ENCODE measurements around the gene MOV10L1.

The MOV10L1 gene

DNA sequence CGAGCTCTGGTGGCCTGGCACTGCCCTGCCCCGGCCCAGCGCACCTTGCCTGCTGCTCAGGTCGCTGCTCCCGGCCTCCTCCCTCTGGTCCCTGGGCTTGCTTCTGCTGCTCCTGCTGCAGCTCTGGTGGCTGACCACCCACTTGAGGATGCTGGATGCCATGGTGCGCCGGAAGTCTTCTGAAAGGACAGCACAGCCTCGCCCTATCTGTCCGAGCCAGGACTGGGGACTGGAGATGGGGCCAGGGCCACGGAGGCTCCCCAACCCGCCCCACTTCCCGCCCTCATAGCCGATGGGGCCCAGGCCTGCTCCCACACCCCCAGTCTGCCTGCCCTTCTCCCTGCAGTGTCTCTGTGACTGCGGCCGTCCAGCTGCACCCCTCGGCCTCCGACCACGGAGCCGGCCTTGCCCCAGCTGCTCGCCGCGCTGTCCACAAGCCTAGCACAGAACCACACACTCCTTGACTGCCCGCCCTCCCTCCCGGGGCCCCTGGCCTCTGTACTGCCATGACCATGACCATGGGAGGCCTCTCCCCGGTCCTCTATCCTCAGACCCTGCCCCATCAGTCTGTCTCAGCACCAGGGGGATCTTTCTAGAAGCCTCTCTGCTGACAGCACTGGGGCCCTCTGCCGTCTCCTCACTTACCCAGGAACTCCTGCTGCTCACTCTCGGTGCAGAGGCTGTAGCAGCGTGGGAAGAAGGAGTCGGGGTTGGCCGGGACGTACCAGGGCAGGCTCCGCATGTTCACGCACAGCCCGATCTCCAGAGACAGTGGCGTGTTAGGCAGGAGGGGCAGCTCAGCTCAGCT, 44.4 kb upstream of the MOV10L1 start:
- no peaks in the 10 kb centered on the region for H3K27me3 ChIP-seq (ENCODE audit: low read depth, low read length)
- no peaks in the 10 kb centered on the region for H3K9me3 ChIP-seq (ENCODE audit: insufficient read depth, low read length)
- H3K4me3 ChIP-seq (ENCODE audit: low read length) = no peak overlapping the region
- TF ChIP-seq EZH2phosphoT487 (IDR thresholded peaks at IDR 0.05; ENCODE audit: low read depth) = no peak
- TF ChIP-seq, protein P1, sequence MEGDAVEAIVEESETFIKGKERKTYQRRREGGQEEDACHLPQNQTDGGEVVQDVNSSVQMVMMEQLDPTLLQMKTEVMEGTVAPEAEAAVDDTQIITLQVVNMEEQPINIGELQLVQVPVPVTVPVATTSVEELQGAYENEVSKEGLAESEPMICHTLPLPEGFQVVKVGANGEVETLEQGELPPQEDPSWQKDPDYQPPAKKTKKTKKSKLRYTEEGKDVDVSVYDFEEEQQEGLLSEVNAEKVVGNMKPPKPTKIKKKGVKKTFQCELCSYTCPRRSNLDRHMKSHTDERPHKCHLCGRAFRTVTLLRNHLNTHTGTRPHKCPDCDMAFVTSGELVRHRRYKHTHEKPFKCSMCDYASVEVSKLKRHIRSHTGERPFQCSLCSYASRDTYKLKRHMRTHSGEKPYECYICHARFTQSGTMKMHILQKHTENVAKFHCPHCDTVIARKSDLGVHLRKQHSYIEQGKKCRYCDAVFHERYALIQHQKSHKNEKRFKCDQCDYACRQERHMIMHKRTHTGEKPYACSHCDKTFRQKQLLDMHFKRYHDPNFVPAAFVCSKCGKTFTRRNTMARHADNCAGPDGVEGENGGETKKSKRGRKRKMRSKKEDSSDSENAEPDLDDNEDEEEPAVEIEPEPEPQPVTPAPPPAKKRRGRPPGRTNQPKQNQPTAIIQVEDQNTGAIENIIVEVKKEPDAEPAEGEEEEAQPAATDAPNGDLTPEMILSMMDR (IDR thresholded peaks at IDR 0.05; ENCODE audit: low read depth, low read length) = no peak
- no peak overlapping the region for H2AFZ ChIP-seq (ENCODE audit: low read depth, low read length)
- no peaks in the 10 kb centered on the region for H3K4me1 ChIP-seq (ENCODE audit: low read length)
- no peak overlapping the region for H3K27ac ChIP-seq (ENCODE audit: low read length)
- H3K79me2 ChIP-seq (ENCODE audit: low read length) = no peaks in the 10 kb centered on the region
- no peaks in the 10 kb centered on the region for H3K36me3 ChIP-seq (replicated peaks; ENCODE audit: low read depth, low read length)
- no peaks in the 10 kb centered on the region for H4K20me1 ChIP-seq (ENCODE audit: insufficient read depth, low read length)
- H3K9ac ChIP-seq (ENCODE audit: low read length) = no peak overlapping the region
- no peak overlapping the region for H3K4me2 ChIP-seq (ENCODE audit: low read length)

- H3K27me3 ChIP-seq (ENCODE audit: low read depth, low read length) = no peaks in the 10 kb centered on the region
Observed at GRCh38 chr22:50046019-50046415, 43.8 kb upstream of the MOV10L1 start.

GRCh38 chr22:50046481-50047245, 43.1 kb upstream of the MOV10L1 start:
- Histone ChIP-seq H2AFZ (ENCODE audit: low read depth, low read length) (no peak overlapping the region), H3K27me3 (ENCODE audit: low read depth, low read length) (no peaks in the 10 kb centered on the region), H3K79me2 (ENCODE audit: low read length) (no peaks in the 10 kb centered on the region), H4K20me1 (ENCODE audit: insufficient read depth, low read length) (no peaks in the 10 kb centered on the region), H3K4me2 (ENCODE audit: low read length) (no peak overlapping the region), H3K36me3 (replicated peaks; ENCODE audit: low read depth, low read length) (no peaks in the 10 kb centered on the region), H3K27ac (ENCODE audit: low read length) (no peak overlapping the region), H3K4me1 (ENCODE audit: low read length) (no peaks in the 10 kb centered on the region), H3K4me3 (ENCODE audit: low read length) (no peak overlapping the region), H3K9me3 (ENCODE audit: insufficient read depth, low read length) (no peaks in the 10 kb centered on the region), H3K9ac (ENCODE audit: low read length) (no peak overlapping the region)
- no peak for TF ChIP-seq EZH2phosphoT487 (IDR thresholded peaks at IDR 0.05; ENCODE audit: low read depth)
- TF ChIP-seq, protein P1 (IDR thresholded peaks at IDR 0.05; ENCODE audit: low read depth, low read length) = no peak

More at GRCh38 chr22:50046019-50046415, 43.8 kb upstream of the MOV10L1 start:
- no peaks in the 10 kb centered on the region for H3K4me1 ChIP-seq (ENCODE audit: low read length)
- TF ChIP-seq EZH2phosphoT487 (IDR thresholded peaks at IDR 0.05; ENCODE audit: low read depth) = no peak
- TF ChIP-seq, protein P1 (IDR thresholded peaks at IDR 0.05; ENCODE audit: low read depth, low read length) = no peak
- no peak overlapping the region for H3K4me2 ChIP-seq (ENCODE audit: low read length)
- H3K4me3 ChIP-seq (ENCODE audit: low read length) = no peak overlapping the region
- H3K36me3 ChIP-seq (replicated peaks; ENCODE audit: low read depth, low read length) = no peaks in the 10 kb centered on the region
- no peaks in the 10 kb centered on the region for H3K9me3 ChIP-seq (ENCODE audit: insufficient read depth, low read length)
- no peaks in the 10 kb centered on the region for H3K79me2 ChIP-seq (ENCODE audit: low read length)
- no peak overlapping the region for H3K9ac ChIP-seq (ENCODE audit: low read length)
- H2AFZ ChIP-seq (ENCODE audit: low read depth, low read length) = no peak overlapping the region
- no peak overlapping the region for H3K27ac ChIP-seq (ENCODE audit: low read length)
- no peaks in the 10 kb centered on the region for H4K20me1 ChIP-seq (ENCODE audit: insufficient read depth, low read length)

GRCh38 chr22:50047346-50047745, 42.5 kb upstream of the MOV10L1 start:
- no peak overlapping the region for H3K27ac ChIP-seq (ENCODE audit: low read length)
- H4K20me1 ChIP-seq (ENCODE audit: insufficient read depth, low read length) = no peaks in the 10 kb centered on the region
- H3K27me3 ChIP-seq (ENCODE audit: low read depth, low read length) = no peaks in the 10 kb centered on the region
- no peak overlapping the region for H3K9ac ChIP-seq (ENCODE audit: low read length)
- H3K4me2 ChIP-seq (ENCODE audit: low read length) = no peak overlapping the region
- no peaks in the 10 kb centered on the region for H3K79me2 ChIP-seq (ENCODE audit: low read length)
- H3K9me3 ChIP-seq (ENCODE audit: insufficient read depth, low read length) = no peaks in the 10 kb centered on the region
- no peak for TF ChIP-seq EZH2phosphoT487 (IDR thresholded peaks at IDR 0.05; ENCODE audit: low read depth)
- TF ChIP-seq, protein P1 (IDR thresholded peaks at IDR 0.05; ENCODE audit: low read depth, low read length) = no peak
- H3K36me3 ChIP-seq (replicated peaks; ENCODE audit: low read depth, low read length) = no peaks in the 10 kb centered on the region
- no peak overlapping the region for H2AFZ ChIP-seq (ENCODE audit: low read depth, low read length)
- no peaks in the 10 kb centered on the region for H3K4me1 ChIP-seq (ENCODE audit: low read length)
- H3K4me3 ChIP-seq (ENCODE audit: low read length) = no peak overlapping the region
